Measurements from ENCODE around the gene PHF21A. TPM values are rescaled to one million over a fixed set of nuclear protein-coding genes. Genes with fewer than 3 reads are reported as not detected.

Gene PHF21A
- total RNA-seq, 2 experiments from 2014 or later = 59.5 to 66.2 TPM

DNA sequence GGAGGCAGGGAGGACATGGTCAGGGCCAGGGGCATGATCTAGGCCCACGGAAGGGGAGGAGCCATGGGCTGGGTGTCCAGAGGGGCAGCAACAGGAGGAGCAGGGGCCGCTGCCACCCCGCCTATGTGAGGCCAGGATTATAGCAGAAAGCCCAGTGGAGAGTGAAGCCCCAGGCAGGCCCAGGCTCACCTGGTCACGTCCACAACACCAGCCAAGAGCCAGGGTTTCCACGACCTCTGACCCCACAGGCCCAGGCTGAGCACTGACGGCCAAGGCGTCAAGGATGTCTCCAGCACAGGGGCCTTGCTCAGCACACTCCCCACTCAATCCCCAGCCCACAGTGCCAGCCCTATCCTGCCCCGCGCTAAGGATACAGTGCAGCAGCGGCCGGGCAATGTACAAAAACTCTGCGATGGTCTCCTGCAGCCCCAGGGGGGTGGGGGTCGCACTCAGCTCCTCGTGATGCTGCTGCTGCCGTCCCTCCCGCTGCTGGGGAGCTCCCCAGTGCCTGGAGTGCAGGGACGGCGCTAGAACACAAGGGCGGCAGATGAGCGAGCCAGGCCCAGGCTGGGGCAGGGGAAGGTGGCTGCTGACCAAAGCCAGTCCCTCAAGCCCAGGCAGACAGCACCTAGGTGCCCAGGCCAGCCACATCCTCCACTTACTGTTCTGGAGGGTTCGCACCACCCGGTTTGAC, 207.2 kb downstream of the PHF21A start:
- TF ChIP-seq, protein P1, sequence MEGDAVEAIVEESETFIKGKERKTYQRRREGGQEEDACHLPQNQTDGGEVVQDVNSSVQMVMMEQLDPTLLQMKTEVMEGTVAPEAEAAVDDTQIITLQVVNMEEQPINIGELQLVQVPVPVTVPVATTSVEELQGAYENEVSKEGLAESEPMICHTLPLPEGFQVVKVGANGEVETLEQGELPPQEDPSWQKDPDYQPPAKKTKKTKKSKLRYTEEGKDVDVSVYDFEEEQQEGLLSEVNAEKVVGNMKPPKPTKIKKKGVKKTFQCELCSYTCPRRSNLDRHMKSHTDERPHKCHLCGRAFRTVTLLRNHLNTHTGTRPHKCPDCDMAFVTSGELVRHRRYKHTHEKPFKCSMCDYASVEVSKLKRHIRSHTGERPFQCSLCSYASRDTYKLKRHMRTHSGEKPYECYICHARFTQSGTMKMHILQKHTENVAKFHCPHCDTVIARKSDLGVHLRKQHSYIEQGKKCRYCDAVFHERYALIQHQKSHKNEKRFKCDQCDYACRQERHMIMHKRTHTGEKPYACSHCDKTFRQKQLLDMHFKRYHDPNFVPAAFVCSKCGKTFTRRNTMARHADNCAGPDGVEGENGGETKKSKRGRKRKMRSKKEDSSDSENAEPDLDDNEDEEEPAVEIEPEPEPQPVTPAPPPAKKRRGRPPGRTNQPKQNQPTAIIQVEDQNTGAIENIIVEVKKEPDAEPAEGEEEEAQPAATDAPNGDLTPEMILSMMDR (IDR thresholded peaks at IDR 0.05) = no peak
- H3K27ac Mint-ChIP-seq = no peak overlapping the region
- peak overlapping the region; percentile 48 for H3K4me3 Mint-ChIP-seq
- H3K36me3 ChIP-seq (ENCODE audit: insufficient read depth, low read length) = peaks cover 67% of the 10 kb centered on the region
- H3K4me3 ChIP-seq (ENCODE audit: low read length) = no peak overlapping the region
- ChIA-PET POLR2A (interaction anchor here (0.9 kb wide), 1 partner anchor 67 kb away, joined by 3 read pairs; no protein-coding TSS in a partner anchor), CTCF (no interaction called here)
- peaks cover 40% of the 10 kb centered on the region for H3K4me1 ChIP-seq (ENCODE audit: insufficient read depth, low read length)
- ATAC-seq (ENCODE audit: poor library complexity) = no peak
- H3K9me3 ChIP-seq (ENCODE audit: control insufficient read depth in 1 of 2, insufficient read depth in 1 of 2, low read length in 2 of 2) = no peaks in the 10 kb centered on the region
- H3K27me3 ChIP-seq (ENCODE audit: control insufficient read depth in 1 of 2, insufficient read depth in 2 of 2, low read length in 2 of 2) = no peaks in the 10 kb centered on the region
- H3K9me3 Mint-ChIP-seq = no peaks in the 10 kb centered on the region
- no peak for DNase-seq
- intact Hi-C loops (cut with DNase I, micrococcal nuclease) = loop anchor here in 1 of 2 experiments (10.0 kb wide), 1 partner anchor 769 kb away; the partner anchor contains the start of gene PRDM11
- H3K27ac ChIP-seq (ENCODE audit: low read depth in 1 of 2, low read length in 2 of 2) = no peak overlapping the region
- H3K4me1 Mint-ChIP-seq (ENCODE audit: low read depth) = peaks cover 29% of the 10 kb centered on the region
- H3K27me3 Mint-ChIP-seq = no peaks in the 10 kb centered on the region
- H3K36me3 Mint-ChIP-seq (ENCODE audit: low read depth) = peaks cover 65% of the 10 kb centered on the region

DNA sequence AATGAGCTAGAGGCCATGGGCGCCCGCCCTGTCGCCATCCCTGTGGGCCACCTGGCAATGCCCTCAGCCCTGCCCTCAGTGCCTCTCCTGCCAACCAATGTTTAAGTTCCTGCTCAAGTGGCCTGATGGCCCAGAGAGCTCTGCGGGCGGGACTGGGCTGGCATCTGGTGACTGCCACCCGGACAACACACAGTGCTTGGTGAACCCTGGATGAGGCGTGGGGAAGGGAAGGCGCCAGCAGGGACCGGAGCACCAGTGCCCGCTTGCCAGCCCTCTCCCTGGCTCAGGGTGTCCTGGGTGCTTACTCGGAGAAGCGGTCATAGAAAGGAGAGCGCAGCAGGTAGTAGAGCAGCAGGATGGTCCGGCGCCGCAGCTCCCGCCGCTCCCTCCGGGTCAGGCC, 207.7 kb downstream of the PHF21A start:
- intact Hi-C loops (cut with DNase I, micrococcal nuclease) = loop anchor here in 1 of 2 experiments (10.0 kb wide), 1 partner anchor 769 kb away; the partner anchor contains the start of gene PRDM11
- no peak overlapping the region for H3K4me3 Mint-ChIP-seq
- POLR2A ChIA-PET = interaction anchor here (0.9 kb wide), 1 partner anchor 67 kb away, joined by 3 read pairs; no protein-coding TSS in a partner anchor

DNA sequence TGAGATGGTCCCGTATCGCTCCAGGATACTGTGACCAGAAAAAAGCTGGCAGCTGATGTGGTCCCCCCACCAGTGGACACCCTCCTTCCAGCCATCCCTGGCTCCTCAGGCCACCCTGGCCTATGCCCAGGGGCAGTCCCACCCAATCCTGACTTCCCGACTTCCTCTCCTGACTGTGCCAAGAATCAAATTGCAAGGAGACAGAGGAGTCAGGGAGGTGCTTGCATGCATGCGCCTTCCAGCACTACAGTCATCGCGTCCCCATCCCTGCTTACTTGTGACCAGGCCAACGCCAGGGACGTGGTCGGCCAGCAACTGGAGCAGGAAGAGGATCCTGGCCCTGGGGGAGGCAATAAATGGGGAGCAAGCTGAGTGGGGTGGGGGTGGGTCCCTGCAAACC, 210.6 kb downstream of the PHF21A start:
- peaks cover 63% of the 10 kb centered on the region for H3K36me3 ChIP-seq (ENCODE audit: insufficient read depth, low read length)
- no peaks in the 10 kb centered on the region for H3K27me3 ChIP-seq (ENCODE audit: control insufficient read depth in 1 of 2, insufficient read depth in 2 of 2, low read length in 2 of 2)
- ChIA-PET POLR2A (no interaction called here), CTCF (no interaction called here)
- Mint-ChIP-seq H3K4me3 (peak overlapping the region; percentile 18), H3K4me1 (ENCODE audit: low read depth) (peaks cover 5% of the 10 kb centered on the region), H3K36me3 (ENCODE audit: low read depth) (peaks cover 47% of the 10 kb centered on the region), H3K27me3 (no peaks in the 10 kb centered on the region), H3K27ac (no peak overlapping the region), H3K9me3 (no peaks in the 10 kb centered on the region)
- peaks cover 18% of the 10 kb centered on the region for H3K4me1 ChIP-seq (ENCODE audit: insufficient read depth, low read length)
- no peak overlapping the region for H3K4me3 ChIP-seq (ENCODE audit: low read length)
- H3K9me3 ChIP-seq (ENCODE audit: control insufficient read depth in 1 of 2, insufficient read depth in 1 of 2, low read length in 2 of 2) = no peaks in the 10 kb centered on the region
- ATAC-seq (ENCODE audit: poor library complexity) = no peak
- intact Hi-C loops (cut with DNase I, micrococcal nuclease) = loop anchor here in 1 of 2 experiments (10.0 kb wide), 1 partner anchor 766 kb away; the partner anchor contains the start of gene PRDM11
- H3K27ac ChIP-seq (ENCODE audit: low read depth in 1 of 2, low read length in 2 of 2) = no peak overlapping the region
- TF ChIP-seq, protein P1 (IDR thresholded peaks at IDR 0.05) = no peak
- no peak for DNase-seq

More for the DNA sequence above, 207.7 kb downstream of the PHF21A start:
- H3K4me3 ChIP-seq (ENCODE audit: low read length) = no peak overlapping the region
- no peak overlapping the region for H3K27ac ChIP-seq (ENCODE audit: low read depth in 1 of 2, low read length in 2 of 2)
- no peaks in the 10 kb centered on the region for H3K9me3 Mint-ChIP-seq
- TF ChIP-seq, protein P1 (IDR thresholded peaks at IDR 0.05) = no peak
- no peaks in the 10 kb centered on the region for H3K27me3 ChIP-seq (ENCODE audit: control insufficient read depth in 1 of 2, insufficient read depth in 2 of 2, low read length in 2 of 2)
- DNase-seq (no peak), ATAC-seq (ENCODE audit: poor library complexity) (no peak)
- CTCF ChIA-PET = no interaction called here
- no peaks in the 10 kb centered on the region for H3K27me3 Mint-ChIP-seq
- peaks cover 34% of the 10 kb centered on the region for H3K4me1 ChIP-seq (ENCODE audit: insufficient read depth, low read length)
- peaks cover 71% of the 10 kb centered on the region for H3K36me3 ChIP-seq (ENCODE audit: insufficient read depth, low read length)
- H3K27ac Mint-ChIP-seq = no peak overlapping the region
- H3K4me1 Mint-ChIP-seq (ENCODE audit: low read depth) = peaks cover 25% of the 10 kb centered on the region
- peaks cover 65% of the 10 kb centered on the region for H3K36me3 Mint-ChIP-seq (ENCODE audit: low read depth)
- no peaks in the 10 kb centered on the region for H3K9me3 ChIP-seq (ENCODE audit: control insufficient read depth in 1 of 2, insufficient read depth in 1 of 2, low read length in 2 of 2)

Measured in CD4-positive, alpha-beta T cell (primary cell).